Activated CD4-positive, CD25-positive, alpha-beta regulatory T cell treated with anti-CD3 and anti-CD28 coated beads, Interleukin-2, amount 50 U/mL, for 24 hours (primary cell): ENCODE results near the gene MSLN.
A peak's percentile ranks its signal among the peaks of the same experiment; 100 is the strongest.

Experiments used
- ATAC-seq, 2 donors: fragments of 150-1000 bp; cut with Tn5 transposase; one replicate each; pipeline ENCODE4 v1.10.0; 2021; ENCODE audit warnings: mild to moderate bottlenecking in 1 of 2, moderate library complexity in 1 of 2

The MSLN gene

DNA sequence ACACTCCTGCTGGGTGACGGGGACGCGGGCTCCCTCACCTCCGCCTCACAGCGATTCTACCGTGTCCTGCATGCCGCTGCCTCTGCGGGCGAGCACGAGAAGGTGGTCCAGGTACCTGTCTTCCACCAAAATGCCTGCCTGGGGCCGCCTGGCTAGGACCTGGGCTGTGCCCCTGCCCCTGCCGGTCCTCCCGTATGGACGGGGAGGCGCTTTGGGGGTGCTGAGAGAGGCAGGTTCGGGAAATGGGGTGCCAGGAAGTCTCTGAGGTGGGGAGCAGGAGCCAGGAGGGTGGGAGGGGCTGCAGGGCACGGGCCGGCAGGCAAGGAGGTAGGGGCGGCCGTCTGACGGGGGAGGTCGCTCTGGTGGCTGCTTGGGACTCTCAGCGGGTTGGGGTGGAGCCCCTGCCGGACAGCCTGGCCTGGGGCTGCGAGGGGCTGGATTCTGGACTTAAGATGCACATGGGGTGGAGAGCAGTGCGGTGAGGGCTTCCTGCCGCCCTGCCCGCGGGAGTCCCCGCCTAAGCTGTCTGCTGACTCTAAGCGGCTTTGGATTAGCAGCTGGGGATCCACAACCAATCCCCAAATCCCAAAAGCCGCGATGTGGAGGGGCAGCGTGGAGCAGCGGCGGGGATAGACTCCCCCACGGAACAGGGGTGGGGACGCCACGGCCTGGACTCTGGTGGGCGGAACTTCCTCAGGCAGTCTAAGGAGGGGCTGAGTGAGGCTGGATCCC is 33.7 kb downstream of the MSLN start:
- no peak for ATAC-seq

DNA sequence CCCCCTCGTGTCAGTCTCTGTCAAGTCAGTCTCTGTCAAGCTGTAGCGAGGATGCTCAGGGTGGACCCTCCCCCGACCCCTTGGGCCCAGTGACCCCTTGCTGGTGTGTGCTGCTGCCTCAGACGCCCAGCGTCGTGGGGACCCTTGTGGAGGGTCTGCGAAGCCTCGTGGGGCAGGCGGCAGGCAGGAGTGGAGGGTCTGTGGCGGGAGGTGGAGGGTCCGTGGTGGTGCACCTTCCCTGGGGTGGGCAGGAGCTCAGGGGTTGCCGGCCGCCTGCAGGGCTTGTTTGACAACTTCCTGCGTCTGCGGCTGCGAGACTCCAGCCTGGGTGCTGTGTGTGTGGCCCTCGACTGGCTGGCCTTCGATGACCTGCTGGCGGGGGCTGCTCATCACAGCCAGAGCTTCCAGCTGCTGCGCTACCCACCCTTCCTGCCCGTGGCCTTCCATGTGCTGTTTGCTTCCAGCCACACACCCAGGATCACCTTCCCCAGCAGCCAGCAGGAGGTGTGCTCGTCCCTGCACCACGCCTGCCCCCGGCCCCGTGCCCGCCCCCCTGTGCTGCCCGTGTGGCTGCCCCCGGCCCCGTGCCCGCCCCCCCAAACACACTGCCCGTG is 34.4 kb downstream of the MSLN start:
- no peak for ATAC-seq

DNA sequence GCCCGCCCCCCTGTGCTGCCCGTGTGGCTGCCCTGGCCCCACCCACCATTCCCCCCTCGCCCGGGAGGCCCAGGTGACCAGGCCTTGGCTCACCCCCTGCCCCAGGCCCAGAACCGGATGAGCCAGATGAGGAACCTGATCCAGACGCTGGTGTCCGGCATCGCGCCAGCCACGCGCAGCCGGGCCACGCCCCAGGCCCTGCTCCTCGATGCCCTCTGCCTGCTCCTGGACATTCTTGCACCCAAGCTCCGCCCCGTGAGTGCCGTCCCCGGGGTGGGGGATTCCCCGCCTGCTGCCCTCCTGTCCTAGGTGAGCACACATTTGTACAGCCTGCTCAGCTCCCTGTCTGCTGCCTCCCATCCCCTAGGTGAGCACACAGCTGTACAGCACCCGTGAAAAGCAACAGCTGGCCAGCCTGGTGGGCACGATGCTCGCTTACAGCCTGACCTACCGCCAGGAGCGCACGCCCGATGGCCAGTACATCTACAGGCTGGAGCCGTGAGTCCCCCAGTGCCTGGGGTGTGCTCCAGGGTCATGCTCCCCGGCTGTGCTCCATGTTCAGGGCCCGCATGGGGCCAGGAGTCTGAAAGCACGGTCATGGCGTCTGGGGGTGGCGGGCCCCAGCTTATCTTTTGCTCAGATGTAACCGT is 35.2 kb downstream of the MSLN start:
- no peak for ATAC-seq

DNA sequence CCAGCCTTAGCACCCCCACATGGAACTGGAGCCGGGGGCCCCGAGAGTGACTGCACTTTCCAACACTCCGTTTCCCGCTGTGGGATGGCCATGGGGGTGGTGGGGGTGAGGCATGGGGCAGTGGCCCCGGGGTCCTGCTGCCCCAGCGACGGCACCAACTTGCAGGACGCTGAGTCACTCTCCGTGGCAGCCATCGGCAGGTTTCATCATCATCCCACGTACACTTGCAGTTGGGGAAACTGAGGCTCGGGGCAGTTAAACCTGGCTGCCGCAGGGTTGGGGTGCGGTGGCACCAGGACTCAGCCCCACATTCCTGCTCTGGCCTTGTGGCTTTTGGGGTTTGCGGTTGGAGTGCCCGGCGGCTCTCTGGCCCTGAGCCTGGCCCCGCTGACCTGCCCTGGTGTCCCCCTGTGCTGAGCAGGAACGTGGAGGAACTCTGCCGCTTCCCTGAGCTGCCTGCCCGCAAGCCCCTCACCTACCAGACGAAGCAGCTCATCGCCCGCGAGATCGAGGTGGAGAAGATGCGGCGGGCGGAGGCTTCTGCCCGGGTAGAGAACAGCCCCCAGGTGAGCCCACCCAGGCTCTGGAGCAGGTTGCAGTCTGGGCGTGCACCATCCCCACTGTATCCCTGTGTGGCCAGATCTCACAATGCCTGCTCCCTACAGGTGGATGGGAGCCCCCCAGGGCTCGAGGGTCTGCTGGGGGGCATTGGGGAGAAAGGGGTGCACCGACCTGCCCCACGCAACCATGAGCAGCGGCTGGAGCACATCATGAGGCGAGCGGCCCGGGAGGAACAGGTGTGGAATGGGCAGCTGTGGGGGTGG is 36.0 kb downstream of the MSLN start:
- no peak for ATAC-seq

DNA sequence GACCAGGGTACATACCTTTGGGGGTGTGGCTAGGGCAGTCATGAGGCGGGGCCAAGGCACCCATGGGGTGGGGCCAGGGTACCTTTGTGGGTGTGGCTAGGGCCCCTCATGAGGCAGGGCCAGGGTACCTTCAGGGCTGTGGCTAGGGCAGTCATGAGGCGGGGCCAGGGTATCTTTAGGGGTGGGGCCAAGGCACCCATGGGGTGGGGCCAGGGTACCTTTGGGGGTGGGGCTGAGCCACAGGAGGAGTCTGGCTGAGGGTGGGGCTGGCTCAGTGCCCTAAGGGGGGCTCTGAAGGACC is 36.5 kb downstream of the MSLN start:
- peak in 1 of 2 donors; percentile 38 for ATAC-seq

DNA sequence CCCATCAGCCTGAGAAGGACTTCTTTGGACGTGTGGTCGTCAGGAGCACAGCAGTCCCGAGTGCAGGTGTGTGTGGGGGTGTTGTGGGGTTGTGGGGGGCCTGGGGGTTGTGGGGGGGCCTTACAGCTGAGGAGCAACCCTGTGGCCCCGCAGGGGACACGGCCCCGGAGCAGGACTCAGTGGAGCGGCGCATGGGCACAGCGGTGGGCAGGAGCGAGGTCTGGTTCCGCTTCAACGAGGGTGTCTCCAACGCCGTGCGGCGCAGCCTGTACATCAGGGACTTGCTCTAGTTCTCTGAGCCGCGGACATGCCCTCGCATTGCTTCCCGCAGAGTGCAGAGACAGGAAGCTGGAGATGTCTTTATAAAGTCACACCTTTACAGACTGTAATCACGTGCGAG is 37.2 kb downstream of the MSLN start:
- no peak for ATAC-seq

DNA sequence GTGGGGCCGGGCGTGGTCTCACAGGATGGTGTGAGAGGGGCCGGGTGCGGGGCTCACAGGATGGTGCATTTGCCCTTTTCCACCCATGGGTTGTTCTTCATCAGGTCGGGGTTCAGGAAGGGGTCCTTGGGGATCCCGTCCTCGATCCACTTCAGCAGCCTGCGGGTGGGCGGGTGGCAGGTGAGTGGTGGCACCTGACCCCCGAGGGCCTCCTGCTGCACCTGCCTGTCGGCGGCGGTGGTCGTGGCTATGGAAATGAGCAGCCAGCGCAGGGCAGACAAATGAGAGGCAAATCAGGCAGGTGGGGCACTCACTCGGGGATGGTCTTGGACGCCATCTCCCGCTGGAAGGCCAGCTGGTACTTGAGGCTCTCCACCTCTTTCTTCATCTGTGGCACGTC is 38.1 kb downstream of the MSLN start:
- no peak for ATAC-seq

DNA sequence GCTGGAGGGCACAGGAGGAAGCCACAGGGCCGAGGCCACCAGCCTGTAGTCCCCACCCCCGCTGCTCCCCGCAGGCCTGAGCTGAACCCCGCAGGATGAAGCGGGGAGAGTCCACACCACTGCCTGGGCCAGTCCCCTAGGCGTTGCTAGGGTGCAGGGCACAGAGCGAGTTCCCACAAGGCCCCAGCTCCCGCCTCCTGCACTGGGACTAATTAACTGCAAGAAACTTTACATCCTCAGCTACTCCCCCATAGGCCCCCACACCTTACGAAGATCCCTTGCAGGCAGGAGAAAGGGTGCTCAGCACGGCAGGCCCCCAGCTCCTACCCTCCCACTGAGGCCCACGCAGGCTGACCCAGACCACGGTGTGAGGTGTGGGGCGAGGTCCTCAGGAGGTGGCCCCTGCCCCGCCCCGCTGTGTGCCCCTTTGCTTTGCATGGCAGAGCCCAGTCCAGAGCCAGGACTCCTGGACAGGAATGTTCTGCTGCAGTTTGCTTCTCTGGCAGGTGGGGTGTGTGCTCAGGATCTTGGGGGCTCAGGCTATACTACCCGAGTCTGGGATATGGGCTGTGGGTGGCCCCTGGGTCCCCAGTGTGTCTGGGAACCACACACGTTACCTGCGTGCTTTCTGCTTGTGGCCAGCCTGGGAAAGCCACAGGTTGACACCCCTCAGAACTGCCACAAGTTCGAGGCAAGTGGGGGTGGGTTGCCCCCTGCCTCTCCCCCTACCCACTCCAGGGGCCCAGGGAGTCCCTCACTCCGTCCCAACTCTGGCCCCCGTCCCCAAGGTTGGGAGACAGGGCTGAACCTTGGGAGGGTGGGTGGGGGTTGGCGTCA is 38.8 kb downstream of the MSLN start:
- ATAC-seq, result no peak

DNA sequence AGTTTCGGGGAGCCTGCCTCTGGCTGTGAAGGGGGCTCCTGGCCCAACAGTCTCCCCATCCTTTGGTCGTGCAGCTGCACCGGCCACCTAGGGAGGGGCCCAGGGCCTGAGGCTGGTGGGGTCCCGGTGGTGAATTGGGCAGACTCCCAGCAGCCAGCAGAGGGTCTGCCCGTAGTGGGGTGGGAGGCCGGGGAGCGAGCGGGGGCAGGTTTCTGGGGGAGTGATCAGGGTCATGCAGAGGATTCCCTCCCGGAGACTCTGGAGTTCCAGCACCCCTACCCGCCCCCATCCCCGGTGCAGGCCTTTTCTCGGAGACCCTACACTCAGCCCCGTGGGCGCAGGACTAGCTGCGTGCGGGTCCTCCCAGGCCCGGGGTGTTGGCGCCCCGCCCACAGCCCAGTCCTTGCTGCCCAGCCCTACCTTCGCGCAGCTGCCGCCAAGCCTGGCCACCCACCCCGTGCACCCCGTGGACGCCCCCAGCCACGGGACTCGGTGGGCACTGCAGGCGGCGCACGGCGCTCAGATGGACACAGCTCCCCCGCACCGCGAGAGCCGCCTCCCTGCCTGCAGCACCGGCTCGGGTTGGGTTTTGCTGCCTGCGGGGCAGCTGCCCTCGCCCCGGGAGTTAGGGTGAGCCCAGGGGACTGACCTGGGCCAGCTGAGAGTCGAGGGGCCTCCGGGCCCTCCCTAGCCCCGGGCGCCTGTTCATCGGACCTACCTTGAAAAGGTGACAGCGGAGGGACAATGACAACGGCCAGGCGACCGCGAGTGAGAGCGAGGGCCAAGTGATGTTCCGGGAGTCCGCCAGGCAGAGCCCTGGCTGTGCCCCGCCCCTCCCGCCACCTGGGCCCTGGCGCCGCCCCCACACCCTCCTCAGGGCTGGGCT is 39.7 kb downstream of the MSLN start, which contains the start of gene GNG13:
Gene GNG13 (minus strand): TSS at position 787 of the 886 bp plus-strand sequence. CDS start 1,657 bp downstream, outside the sequence.
- peak in 1 of 2 donors; percentile 7 for ATAC-seq

DNA sequence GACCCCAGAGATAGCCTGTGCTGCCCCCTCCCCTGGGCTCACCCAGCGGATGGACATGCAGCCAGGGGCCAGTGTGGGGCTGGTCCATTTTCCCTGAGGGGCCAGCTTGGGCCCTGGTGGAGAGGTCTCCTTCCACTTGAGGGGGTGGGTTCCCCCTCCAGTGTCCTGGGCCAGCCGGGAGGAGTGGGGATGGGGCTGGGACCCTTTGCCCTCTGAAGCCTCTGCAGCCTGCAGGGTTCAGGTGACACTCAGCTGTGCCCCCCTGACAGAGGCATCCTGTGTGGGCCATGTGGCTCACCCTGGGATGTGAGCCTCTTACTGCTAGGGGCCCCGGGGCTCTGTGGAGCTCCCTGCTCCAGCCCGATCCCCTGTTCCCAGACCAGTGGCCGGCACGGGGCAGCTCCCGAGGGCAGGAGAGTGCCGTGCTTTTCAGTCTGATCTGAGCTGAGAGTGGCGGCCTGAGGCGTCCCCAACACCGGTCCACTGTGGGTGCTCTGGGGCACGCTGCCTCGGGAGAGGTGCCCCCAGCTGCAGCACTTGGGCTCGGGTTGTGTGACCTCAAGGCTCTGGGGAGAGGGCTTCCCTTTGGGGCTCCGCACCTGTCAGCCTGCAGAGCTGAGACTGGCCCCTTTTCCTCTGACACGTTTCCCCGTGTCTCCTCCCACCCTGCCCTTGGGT is 40.4 kb downstream of the MSLN start:
- peak in 1 of 2 donors; percentile 4 for ATAC-seq

DNA sequence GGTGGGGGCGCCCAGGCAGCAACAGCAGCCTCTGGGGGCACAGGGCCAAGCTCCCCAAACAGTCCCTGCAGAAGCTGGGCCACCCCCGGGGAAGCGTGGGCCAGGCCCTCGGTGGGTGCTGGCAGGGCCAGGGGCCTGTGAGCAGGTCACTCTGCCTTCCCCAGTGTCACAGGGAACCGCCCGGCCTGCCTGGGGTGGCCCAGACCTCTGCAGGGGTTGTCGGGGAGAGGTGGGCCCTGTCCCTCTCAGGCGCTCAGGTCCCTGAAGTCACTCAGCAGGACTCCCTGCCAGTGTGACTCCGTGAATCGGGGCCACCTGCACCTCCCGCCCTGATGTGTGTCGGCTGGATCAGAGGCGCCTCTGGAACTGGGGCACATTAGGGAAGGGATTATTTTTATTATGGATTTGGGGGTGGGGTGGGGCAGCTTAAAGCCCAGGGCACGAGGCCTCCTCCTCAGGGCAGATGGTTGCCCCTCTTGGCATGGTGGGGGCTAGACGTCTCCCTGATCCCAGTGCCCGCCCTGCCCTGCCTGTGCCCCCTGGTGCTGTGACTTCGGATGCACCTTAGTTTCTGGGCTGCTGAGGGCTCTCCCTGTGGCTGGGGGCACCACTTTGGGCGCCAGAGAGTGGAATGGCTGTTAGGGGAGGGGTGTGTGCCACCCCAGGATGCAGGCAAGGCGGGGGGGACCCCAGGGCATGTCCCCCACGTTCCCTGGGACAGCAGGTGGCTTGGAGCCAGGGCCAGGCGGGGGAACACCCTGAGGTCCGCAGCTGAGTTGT is 41.2 kb downstream of the MSLN start:
- ATAC-seq, result no peak

DNA sequence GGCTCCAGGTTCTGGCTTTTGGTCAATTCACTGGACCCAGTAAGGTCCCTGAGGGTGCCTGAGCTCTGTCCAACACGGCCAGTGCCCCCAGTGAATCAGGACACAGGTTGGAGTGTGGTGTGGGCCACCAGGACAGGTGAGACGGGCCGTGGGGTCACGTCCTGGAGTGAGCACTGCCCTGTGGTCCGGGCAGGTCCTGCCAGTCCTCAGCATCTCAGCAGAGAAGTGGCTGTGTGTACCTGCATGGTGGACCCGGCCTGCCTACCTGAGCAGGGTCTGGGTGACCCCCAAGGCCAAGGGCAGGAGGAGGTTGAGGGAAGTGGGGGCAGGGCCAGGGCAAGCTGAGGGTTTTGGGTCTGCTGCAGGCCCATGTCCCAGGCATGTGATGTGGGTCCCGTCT is 41.9 kb downstream of the MSLN start:
- ATAC-seq, result no peak

DNA sequence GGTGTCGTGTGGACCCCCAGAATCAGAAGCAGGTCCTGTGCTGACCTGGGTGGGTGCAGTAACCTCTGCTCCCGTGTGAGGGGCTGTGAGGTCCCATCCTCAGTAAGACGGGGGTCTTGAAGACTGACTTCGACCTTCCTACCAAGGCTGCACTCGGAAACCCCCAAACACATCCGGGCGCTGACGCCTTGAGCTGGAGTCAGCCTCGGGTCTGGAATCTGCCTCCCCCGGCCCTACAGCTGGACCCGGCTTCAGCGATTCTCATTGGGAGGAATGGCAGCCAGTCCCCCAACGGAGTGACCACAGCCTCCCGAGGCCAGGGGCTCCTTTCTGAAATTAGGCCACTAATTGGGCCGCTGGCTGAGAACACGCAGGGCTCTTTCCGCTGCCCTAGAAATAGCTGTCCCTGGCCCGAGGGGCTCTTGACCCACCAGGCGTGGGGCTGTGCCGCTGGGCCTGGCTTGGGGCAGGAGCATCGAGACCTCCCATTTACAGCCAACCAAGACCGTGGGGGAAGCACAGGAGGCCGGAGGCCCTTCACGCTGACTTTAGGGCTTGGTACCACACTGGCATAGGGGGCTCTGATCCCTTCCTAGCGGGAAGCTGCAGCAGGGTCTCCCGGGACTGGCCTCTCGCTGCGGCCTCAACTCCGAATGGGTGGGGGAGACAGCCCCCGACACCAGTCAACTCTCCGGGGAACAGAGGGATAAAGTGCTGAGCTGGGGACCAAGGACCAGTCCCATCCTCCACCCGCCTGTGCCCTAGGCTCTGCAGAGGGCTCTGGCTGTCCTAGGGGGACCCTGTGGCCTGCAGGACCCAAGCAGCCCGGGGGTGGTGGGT is 42.6 kb downstream of the MSLN start:
- ATAC-seq, result no peak

DNA sequence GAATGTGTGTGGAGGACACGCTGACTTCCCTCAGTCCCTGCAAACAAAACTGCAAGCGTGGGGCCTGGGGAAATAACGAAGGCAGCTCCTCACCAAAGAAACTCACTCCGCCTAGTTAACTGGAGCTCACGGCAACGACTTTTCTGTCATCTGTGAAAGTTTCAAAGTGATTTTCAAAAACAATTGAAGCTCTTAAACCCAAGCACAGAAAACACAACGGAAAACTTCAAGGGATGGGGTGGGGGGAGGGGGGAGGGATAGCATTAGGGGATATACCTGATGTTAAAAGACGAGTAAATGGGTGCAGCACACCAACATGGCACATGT is 43.2 kb downstream of the MSLN start:
- ATAC-seq, result no peak

DNA sequence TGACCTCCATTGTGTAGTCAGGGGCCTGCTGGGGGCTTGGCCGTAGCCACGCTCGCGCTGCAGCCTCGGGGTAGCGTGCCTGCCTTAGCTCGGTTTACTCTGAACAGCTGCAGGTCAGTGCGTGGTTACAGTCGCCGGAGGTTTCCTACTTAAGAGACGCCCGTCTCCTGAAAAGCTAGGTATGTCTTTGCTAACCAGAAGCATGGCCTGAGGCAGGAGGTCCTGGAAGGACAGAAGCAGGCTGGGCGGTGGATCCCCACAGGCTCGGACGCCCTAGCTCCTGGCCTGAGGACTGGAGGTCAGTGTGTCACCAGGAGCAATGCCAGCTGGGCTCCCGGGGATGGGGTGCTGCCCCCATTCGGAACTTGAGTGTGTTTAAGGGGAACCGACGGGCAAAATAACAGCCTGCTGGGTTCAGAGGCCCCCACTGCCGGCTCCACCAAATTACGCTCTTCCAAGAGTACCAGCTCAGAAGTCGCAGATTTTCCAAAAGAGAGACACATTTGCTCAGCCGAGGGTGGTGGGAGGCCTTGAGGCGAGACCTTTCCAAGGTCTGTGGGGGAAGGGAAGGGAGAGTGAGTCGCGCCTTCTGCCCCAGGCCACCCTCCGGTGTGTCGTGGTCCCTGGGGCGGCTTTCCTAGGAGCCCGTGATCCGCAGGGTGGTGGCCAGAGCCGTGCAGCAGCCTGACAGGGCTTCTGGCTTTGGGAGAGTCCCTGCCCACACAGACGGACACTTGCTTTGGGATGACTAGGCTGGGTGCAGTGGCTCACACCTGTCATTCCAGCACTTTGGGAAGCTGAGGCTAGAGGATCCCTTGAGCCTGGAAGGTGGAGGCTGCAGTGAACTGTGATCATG is 43.9 kb downstream of the MSLN start:
- ATAC-seq, result no peak

DNA sequence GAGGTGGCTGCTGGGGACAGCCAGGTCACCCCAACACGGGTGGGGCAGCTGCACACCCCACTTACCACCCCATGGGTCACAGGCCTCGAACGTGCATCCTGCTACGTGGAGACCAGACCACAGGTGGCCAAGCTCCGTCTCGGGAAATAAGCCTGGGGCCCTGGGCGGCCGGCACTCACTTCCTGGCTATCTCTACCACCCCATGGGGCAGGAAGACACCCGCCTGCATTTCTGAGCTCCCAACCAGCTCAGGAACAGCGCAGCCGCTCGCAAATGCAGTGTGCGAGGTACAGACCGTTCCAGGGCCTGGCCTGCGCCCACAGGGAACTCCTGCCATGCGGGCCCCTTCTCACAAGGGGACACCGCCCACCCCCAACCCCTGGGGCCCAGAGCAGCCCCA is 44.9 kb downstream of the MSLN start:
- ATAC-seq, result no peak

DNA sequence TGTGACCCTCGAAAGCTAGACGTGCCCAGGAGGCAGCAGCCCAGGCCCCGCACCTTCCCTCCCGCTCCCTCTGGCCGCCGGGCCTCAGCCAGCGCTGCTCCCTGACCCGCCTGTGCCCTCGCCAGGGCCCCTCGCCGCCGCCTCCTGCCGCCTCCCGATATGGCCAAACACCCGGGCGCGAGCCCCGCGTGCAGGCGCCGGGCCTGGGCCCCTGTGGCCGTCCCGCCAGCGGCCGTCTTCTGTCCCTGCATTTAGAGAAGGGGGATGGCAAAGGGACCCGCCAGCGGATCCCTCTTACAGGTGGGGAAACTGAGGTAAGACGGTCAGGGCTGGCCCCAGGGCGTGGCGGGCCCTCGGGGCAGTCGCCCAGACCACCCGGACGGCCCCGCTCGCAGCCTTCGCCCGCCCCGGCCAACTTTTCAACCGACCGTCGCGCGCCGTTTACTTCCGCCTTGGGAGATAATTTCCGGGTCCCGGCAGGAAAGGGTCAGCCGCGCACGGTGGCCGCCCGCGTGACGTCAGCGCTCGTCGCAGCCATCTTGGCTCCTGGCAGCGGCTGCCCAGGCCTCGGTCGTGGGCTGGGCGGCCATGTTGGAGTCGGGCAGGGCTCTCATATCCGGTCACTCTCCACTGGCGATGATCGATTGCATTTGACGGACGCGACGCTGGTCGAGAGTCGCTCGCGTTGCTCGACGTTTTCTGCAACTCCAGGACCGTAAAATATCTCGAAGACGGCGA is 47.0 kb downstream of the MSLN start:
- peak; percentile 94 to 95 for ATAC-seq

DNA sequence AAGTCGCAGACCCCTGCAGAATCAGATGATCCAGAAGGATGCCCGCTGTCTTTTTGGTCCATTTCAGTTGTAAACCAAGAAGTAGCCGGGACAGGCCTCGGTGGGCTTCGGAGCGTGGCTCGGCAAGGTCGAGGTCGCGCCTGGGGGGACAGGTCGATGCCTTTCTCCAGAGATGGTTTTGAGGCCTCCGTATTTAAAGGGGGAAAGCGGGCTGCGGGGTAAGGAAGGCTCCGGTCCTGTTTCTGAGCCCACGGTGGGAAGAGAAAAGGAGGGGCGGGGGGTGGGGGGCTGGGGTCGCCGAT is 47.5 kb downstream of the MSLN start:
- ATAC-seq, result no peak
